GM13977 (cell line): ENCODE measurements around the gene COQ10B.
A peak's percentile ranks its signal among the peaks of the same experiment; 100 is the strongest.
"Not testable (repeated sequence)": the region's sequence is repeated elsewhere in the genome, so short reads cannot be mapped to it uniquely, and the experiment has no call there.

Source experiments
- DNase-seq: peaks from one replicate; pipeline ENCODE4 v3.0.0; 2012; ENCODE audit warnings: low spot score
- in situ Hi-C: fragments of 300-500 bp; cut with MboI; formaldehyde crosslinking; loops from one replicate; pipeline ENCODE4 v1.12.0; 2022; ENCODE audit warnings: low sequenced_read_pairs, low pct_unique_long_range_greater_than_20kb, mixed read lengths, inconsistent platforms; ENCODE audit not compliant: unreplicated experiment
- TF ChIP-seq, protein P1 (sequence below): IDR thresholded peaks from 2 replicates; pipeline ENCODE4 v1.5.1; 2012; ENCODE audit warnings: mild to moderate bottlenecking, control low read depth; ENCODE audit not compliant: insufficient read depth; ENCODE audit errors: extremely low read depth, missing control alignments

COQ10B gene

DNA sequence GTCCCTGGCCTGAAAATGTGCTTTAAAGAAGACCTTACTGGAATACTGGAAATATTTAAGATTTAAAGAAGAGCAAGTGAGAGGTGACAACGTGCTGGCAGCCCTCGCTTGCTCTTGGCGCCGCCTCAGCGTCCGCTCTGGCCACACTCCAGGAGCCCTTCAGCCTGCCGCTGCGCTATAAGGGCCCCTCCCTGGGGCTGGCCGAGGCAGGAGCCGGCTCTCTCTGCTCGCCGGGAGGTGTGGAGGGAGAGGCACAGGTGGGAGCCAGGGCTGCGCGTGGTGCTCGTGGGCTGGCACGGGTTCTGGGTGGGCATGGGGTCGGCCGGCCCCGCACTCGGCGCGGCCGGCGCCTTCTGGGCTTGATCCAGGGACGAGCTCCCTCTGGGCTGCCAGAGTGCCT is 2.9 kb upstream of the COQ10B start:
- TF ChIP-seq, protein P1, sequence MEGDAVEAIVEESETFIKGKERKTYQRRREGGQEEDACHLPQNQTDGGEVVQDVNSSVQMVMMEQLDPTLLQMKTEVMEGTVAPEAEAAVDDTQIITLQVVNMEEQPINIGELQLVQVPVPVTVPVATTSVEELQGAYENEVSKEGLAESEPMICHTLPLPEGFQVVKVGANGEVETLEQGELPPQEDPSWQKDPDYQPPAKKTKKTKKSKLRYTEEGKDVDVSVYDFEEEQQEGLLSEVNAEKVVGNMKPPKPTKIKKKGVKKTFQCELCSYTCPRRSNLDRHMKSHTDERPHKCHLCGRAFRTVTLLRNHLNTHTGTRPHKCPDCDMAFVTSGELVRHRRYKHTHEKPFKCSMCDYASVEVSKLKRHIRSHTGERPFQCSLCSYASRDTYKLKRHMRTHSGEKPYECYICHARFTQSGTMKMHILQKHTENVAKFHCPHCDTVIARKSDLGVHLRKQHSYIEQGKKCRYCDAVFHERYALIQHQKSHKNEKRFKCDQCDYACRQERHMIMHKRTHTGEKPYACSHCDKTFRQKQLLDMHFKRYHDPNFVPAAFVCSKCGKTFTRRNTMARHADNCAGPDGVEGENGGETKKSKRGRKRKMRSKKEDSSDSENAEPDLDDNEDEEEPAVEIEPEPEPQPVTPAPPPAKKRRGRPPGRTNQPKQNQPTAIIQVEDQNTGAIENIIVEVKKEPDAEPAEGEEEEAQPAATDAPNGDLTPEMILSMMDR: no peak
- in situ Hi-C loops: no loop called here
- DNase-seq: no peak

DNA sequence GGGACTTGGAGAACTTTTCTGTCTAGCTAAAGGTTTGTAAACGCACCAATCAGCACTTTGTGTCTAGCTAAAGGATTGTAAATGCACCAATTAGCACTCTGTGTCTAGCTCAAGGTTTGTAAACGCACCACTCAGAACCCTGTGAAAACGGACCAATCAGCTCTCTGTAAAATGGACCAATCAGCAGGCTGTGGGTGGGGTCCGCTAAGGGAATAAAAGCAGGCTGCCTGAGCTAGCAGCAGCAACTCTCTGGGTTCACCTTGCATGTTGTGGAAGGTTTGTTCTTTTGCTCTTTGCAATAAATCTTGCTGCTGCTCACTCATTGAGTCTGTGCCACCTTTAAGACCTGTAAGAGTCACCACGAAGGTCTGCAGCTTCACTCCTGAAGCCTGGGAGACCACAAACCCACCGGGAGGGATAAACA is 2.4 kb upstream of the COQ10B start:
- in situ Hi-C loops, DNase-seq: not testable (repeated sequence)

DNA sequence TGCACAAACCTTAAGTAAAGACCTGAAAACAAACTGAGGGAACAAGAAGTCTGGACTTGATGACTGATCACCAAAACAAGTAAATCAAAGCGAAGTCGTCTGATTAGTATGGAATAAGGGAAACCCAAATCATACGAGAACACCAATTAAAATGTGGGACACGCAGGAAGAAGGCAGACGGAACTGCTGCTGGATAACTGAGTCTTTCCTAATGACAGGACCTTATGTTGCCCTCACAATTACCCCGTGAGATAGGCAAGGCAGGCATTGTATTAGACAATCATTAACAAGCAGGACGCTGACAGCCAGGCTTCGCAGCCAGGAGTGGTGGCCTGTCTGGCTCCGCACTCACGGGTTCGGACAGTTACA is 614 bp upstream of the COQ10B start:
- in situ Hi-C loops: no loop called here
- TF ChIP-seq, protein P1: no peak
- no peak for DNase-seq

DNA sequence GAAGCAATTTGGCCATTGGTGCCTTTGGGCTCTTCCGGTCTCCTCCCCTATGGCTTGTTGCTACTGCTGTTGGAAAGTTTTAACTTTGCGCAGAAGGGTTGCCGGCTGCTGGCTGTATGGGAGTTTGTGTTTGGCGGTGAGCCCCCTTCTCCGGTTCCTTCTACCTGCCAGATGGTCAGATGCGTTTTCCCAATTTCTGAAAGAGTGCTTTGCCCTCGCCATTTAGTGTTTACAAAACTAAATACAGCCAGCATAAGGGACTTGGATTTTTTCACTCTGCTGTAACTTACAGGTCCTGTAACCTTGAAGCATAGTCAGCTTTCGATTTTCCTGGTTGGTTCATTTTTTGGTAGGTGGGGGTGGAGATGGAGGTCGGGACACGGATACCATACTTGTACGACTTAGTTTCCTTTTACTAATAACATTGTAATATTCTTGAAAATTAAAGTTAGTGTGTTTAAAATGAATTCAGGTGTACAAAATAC is 604 bp downstream of the COQ10B start:
- DNase-seq: peak; percentile 68
- TF ChIP-seq, protein P1: no peak
- in situ Hi-C loops: no loop called here

DNA sequence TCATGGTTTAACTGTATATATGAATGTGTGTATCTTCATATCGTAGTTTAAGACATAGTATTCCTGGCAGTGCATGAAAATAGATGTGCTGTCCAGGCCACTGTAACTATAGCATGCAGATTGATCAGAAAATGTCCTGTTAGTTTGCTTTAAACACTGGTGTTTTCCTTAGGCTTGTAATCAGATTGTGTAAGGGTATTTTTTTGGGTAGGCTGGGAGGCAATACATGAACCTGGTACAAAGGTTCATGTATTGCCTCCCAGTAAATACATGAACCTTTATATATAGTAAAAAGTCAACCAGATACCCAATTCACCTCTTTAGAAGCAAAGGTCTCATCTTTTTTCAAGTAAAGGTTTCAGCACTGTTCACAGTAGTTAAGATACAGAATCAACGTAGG is 1.6 kb downstream of the COQ10B start:
- no peak for DNase-seq
- TF ChIP-seq, protein P1: no peak
- in situ Hi-C loops: no loop called here

DNA sequence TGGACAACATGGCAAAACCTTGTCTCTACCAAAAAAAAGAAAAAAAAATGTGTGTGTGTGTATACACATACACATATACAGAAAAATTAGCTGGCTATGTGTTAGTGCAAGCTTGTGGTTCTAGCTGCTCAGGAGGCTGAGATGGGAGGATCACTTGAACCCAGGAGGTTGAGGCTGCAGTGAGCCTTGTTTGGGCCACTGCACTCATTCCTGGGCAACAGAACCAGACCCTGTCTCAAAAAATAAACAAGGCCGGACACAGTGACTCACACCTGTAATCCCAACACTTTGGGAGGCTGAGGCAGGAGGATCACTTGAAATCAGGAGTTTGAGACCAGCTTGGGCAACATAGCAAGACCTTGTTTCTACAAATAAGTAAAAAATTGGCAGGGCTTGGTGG is 2.1 kb downstream of the COQ10B start:
- in situ Hi-C loops: no loop called here
- no peak for DNase-seq
- TF ChIP-seq, protein P1: no peak

DNA sequence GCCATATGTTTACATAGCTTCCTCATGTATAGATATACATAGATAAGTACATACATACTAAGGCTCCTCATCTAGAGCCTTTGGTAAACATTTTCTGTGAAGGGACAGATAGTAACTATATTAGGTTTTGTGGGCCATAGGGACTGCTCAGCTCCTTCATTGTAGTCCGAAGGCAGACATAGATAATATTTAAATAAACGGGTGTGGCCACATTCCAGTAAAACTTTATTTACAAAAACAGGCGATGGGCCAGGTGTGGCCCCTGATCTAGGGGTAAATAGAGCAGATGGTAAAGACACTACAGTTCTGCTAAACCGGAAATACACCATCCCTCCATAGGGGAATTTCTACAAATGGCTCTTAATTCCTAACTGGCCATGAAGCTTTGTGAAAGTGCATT is 7.3 kb downstream of the COQ10B start:
- DNase-seq: no peak
- in situ Hi-C loops: no loop called here
- TF ChIP-seq, protein P1: no peak
